ENCODE measurements around the gene ZBTB7C. TPM values are rescaled to one million over a fixed set of nuclear protein-coding genes. Genes with fewer than 3 reads are reported as not detected.

Gene ZBTB7C
- total RNA-seq, 1 experiment from 2014 or later: not detected

- Histone ChIP-seq H3K4me1 (no peaks in the 10 kb centered on the region), H3K36me3 (no peaks in the 10 kb centered on the region), H3K4me3 (no peak overlapping the region), H3K9me3 (replicated peaks) (no peaks in the 10 kb centered on the region), H3K27ac (no peak overlapping the region), H3K27me3 (no peaks in the 10 kb centered on the region)
- no peak for DNase-seq
Observed at GRCh38 chr18:48073211-48073930, 335.8 kb downstream of the ZBTB7C start.

GRCh38 chr18:48072428-48073204 lies 336.6 kb downstream of the ZBTB7C start:
- Histone ChIP-seq H3K9me3 (replicated peaks) (no peaks in the 10 kb centered on the region), H3K27me3 (no peaks in the 10 kb centered on the region), H3K4me3 (no peak overlapping the region), H3K27ac (no peak overlapping the region), H3K36me3 (no peaks in the 10 kb centered on the region), H3K4me1 (no peaks in the 10 kb centered on the region)
- DNase-seq: no peak

- no peaks in the 10 kb centered on the region for H3K36me3 ChIP-seq
- H3K9me3 ChIP-seq (replicated peaks): no peaks in the 10 kb centered on the region
- no peaks in the 10 kb centered on the region for H3K27me3 ChIP-seq
- H3K4me1 ChIP-seq: no peaks in the 10 kb centered on the region
- no peak overlapping the region for H3K27ac ChIP-seq
- H3K4me3 ChIP-seq: no peak overlapping the region
- no peak for DNase-seq
Observed at GRCh38 chr18:48068916-48069445, 340.2 kb downstream of the ZBTB7C start.

- H3K27me3 ChIP-seq: no peaks in the 10 kb centered on the region
- H3K9me3 ChIP-seq (replicated peaks): no peaks in the 10 kb centered on the region
- no peaks in the 10 kb centered on the region for H3K4me1 ChIP-seq
- H3K36me3 ChIP-seq: no peaks in the 10 kb centered on the region
- H3K27ac ChIP-seq: no peak overlapping the region
- no peak overlapping the region for H3K4me3 ChIP-seq
- DNase-seq: no peak
Observed at GRCh38 chr18:48066225-48066652, 342.9 kb downstream of the ZBTB7C start.

GRCh38 chr18:48065601-48065995 lies 343.6 kb downstream of the ZBTB7C start:
- Histone ChIP-seq H3K36me3 (no peaks in the 10 kb centered on the region), H3K9me3 (replicated peaks) (no peaks in the 10 kb centered on the region), H3K4me1 (no peaks in the 10 kb centered on the region), H3K27me3 (no peaks in the 10 kb centered on the region), H3K4me3 (no peak overlapping the region), H3K27ac (no peak overlapping the region)
- no peak for DNase-seq

GRCh38 chr18:48064978-48065600 lies 344.1 kb downstream of the ZBTB7C start:
- Histone ChIP-seq H3K4me3 (no peak overlapping the region), H3K27me3 (no peaks in the 10 kb centered on the region), H3K9me3 (replicated peaks) (no peaks in the 10 kb centered on the region), H3K27ac (no peak overlapping the region), H3K36me3 (no peaks in the 10 kb centered on the region), H3K4me1 (no peaks in the 10 kb centered on the region)
- DNase-seq: no peak

- H3K4me1 ChIP-seq: no peaks in the 10 kb centered on the region
- DNase-seq: peak in 1 of 2 experiments; percentile 16
- H3K36me3 ChIP-seq: no peaks in the 10 kb centered on the region
- no peaks in the 10 kb centered on the region for H3K9me3 ChIP-seq (replicated peaks)
- H3K4me3 ChIP-seq: no peak overlapping the region
- no peak overlapping the region for H3K27ac ChIP-seq
- H3K27me3 ChIP-seq: no peaks in the 10 kb centered on the region
Observed at GRCh38 chr18:48061781-48062570, 347.2 kb downstream of the ZBTB7C start.

GRCh38 chr18:48060970-48061369 lies 348.2 kb downstream of the ZBTB7C start:
- H3K27me3 ChIP-seq: no peaks in the 10 kb centered on the region
- H3K4me1 ChIP-seq: no peaks in the 10 kb centered on the region
- DNase-seq: no peak
- no peak overlapping the region for H3K4me3 ChIP-seq
- H3K27ac ChIP-seq: no peak overlapping the region
- H3K36me3 ChIP-seq: no peaks in the 10 kb centered on the region
- no peaks in the 10 kb centered on the region for H3K9me3 ChIP-seq (replicated peaks)

- no peaks in the 10 kb centered on the region for H3K4me1 ChIP-seq
- no peak for DNase-seq
- H3K4me3 ChIP-seq: no peak overlapping the region
- no peaks in the 10 kb centered on the region for H3K9me3 ChIP-seq (replicated peaks)
- H3K36me3 ChIP-seq: no peaks in the 10 kb centered on the region
- no peaks in the 10 kb centered on the region for H3K27me3 ChIP-seq
- H3K27ac ChIP-seq: no peak overlapping the region
Observed at GRCh38 chr18:48060346-48060745, 348.8 kb downstream of the ZBTB7C start.

GRCh38 chr18:48059455-48060010 lies 349.6 kb downstream of the ZBTB7C start:
- Histone ChIP-seq H3K9me3 (replicated peaks) (no peaks in the 10 kb centered on the region), H3K27ac (no peak overlapping the region), H3K4me3 (no peak overlapping the region), H3K27me3 (no peaks in the 10 kb centered on the region), H3K4me1 (no peaks in the 10 kb centered on the region), H3K36me3 (no peaks in the 10 kb centered on the region)
- no peak for DNase-seq

GRCh38 chr18:48058486-48058885 lies 350.7 kb downstream of the ZBTB7C start:
- H3K9me3 ChIP-seq (replicated peaks): no peaks in the 10 kb centered on the region
- no peaks in the 10 kb centered on the region for H3K4me1 ChIP-seq
- no peak overlapping the region for H3K4me3 ChIP-seq
- H3K36me3 ChIP-seq: no peaks in the 10 kb centered on the region
- H3K27ac ChIP-seq: no peak overlapping the region
- no peaks in the 10 kb centered on the region for H3K27me3 ChIP-seq
- DNase-seq: no peak

GRCh38 chr18:48057018-48057417 lies 352.2 kb downstream of the ZBTB7C start:
- Histone ChIP-seq H3K27me3 (no peaks in the 10 kb centered on the region), H3K27ac (no peak overlapping the region), H3K9me3 (replicated peaks) (no peaks in the 10 kb centered on the region), H3K36me3 (no peaks in the 10 kb centered on the region), H3K4me1 (no peaks in the 10 kb centered on the region), H3K4me3 (no peak overlapping the region)
- no peak for DNase-seq

- H3K27me3 ChIP-seq: no peaks in the 10 kb centered on the region
- H3K36me3 ChIP-seq: no peaks in the 10 kb centered on the region
- no peak for DNase-seq
- no peak overlapping the region for H3K27ac ChIP-seq
- no peaks in the 10 kb centered on the region for H3K4me1 ChIP-seq
- H3K9me3 ChIP-seq (replicated peaks): no peaks in the 10 kb centered on the region
- H3K4me3 ChIP-seq: no peak overlapping the region
Observed at GRCh38 chr18:48055351-48055750, 353.8 kb downstream of the ZBTB7C start.
